HG03175 (cell line): ENCODE results near the gene TRAPPC10.

Experiments
- ATAC-seq: cut with Tn5 transposase; IDR thresholded peaks from one replicate; pipeline ENCODE4 v1.9.1; 2021; ENCODE audit warnings: mild to moderate bottlenecking, moderate library complexity; ENCODE audit not compliant: unreplicated experiment

Gene TRAPPC10

DNA sequence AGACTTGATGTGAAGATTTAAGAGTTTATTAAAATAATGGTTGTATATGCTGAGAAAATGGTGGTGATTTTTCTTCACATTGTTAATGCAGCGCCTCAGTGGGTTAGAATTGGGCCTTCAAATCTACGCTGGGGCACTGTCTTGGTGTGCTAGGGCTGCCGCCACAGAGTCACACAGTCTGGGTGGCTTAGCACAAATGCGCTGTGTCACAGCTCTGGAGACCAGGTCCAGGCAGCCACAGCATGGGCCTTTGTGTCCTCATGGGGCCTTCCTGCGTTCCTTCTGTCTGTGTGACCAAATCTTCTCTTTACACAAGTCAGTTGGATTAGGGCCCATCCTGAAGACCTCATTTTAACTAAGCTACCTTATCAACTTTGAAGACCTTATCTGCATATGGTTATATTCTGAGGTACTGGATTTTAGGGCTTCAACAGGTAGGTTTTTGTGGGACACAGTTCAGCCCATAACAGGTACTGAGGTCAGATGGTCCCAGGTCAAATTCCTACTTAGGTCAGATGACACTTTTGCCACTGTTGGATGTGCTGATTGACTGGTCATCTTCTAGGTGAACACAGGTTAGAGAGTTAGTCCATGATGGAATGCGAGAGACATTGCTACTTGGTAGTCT lies 17.5 kb downstream of the TRAPPC10 start:
- no peak for ATAC-seq

DNA sequence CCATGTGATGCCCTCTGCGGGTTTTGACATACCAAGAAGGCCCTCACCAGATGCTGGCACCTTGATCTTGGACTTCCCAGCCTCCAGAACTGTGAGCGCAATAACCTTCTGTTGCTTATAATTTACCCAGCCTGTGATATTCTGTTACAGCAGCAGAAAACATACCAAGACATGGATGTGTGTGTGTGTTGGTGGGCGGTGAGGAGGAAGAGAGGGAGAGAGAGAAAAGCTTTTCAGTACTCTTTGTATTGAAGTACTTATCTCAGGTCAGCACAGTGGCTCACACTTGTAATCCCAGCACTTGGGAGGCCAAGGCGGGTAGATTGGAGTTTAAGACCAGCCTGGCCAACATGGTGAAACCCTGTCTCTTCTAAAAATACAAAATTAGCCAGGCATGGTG lies 23.1 kb downstream of the TRAPPC10 start:
- no peak for ATAC-seq

- ATAC-seq, result no peak
Measured at GRCh38 chr21:44038063-44038462, 26.0 kb downstream of the TRAPPC10 start.

- ATAC-seq, result no peak
Measured at GRCh38 chr21:44039828-44040227, 27.7 kb downstream of the TRAPPC10 start.

GRCh38 chr21:44043613-44044012 lies 31.5 kb downstream of the TRAPPC10 start:
- no peak for ATAC-seq

GRCh38 chr21:44046734-44047133 lies 34.6 kb downstream of the TRAPPC10 start:
- no peak for ATAC-seq

DNA sequence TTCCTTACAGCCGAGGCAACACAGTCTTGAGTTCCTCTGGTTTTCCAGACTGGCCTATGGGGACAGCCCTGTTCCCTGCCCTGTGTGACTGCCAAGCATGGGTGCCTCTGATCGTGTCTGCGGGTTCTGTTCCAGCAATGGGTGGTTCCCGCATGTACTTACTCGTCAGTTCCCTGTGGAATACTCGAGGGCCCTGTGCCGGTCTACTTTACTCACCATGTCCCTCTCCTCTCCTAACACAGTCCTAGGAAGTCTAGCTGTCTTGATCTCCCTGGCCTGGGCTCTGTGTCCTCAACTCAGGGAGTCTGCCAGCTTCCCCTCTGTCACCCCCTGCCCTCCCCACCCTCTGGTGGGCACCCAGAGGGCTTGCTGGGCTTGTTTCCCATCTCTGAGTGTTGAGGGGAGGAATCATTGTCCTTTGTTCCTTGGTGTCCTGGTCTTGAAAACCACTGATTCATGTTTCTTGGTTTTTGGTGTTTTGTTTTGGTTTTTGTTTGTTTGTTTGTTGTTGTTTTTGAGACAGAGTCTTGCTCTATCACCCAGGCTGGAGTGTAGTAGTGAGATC lies 36.0 kb downstream of the TRAPPC10 start:
- ATAC-seq, result no peak

GRCh38 chr21:44049182-44049581 lies 37.1 kb downstream of the TRAPPC10 start:
- ATAC-seq, result no peak

DNA sequence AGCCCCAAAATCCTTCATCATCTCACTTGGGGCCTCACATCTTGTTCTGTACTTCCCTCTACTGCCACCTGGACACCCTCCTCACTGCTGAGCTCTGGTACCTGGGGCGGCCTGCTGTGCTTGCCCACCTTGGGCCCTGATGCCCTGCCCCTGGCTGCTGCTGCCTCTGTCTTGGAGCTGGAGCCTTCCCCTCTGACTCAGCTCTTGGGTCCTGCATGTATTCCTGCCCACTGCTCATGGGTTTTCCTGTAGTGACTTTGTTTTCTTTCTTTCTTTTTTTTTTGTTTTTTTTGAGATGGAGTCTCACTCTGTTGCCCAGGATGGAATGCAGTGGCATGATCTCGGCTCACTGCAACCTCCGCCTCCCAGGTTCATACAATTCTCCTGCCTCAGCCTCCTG lies 37.5 kb downstream of the TRAPPC10 start:
- ATAC-seq, result no peak

- no peak for ATAC-seq
Measured at GRCh38 chr21:44050276-44050675, 38.2 kb downstream of the TRAPPC10 start.

DNA sequence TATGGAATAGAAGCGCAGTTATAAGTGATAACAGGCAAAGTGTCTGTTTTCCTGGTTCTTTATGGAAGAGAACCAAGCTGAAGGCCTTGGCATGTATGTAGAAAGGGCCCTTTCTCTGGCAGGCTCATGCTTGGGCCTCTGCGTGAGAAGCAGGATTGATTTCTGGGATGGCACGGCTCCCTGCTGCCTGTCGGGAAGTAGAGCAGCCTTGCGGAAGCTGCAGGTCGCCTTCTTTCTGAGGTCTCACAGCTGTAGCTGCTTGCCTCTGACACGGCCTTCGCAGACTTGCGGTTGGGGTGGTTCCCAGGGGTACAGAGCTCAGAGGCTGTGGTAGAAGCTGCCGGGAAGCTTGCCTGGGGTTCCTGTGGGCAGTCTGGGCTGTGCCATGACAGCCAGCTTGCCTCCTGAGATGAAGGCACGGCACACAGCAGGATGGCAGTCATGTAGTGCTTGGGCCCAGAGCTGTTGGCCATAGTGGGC lies 39.4 kb downstream of the TRAPPC10 start:
- ATAC-seq, result no peak

- no peak for ATAC-seq
Measured at GRCh38 chr21:44052071-44052829, 40.1 kb downstream of the TRAPPC10 start.

- ATAC-seq, result no peak
Measured at GRCh38 chr21:44052830-44053226, 40.7 kb downstream of the TRAPPC10 start.

- no peak for ATAC-seq
Measured at GRCh38 chr21:44053567-44053966, 41.5 kb downstream of the TRAPPC10 start.

GRCh38 chr21:44054710-44055109 lies 42.6 kb downstream of the TRAPPC10 start:
- ATAC-seq, result no peak

DNA sequence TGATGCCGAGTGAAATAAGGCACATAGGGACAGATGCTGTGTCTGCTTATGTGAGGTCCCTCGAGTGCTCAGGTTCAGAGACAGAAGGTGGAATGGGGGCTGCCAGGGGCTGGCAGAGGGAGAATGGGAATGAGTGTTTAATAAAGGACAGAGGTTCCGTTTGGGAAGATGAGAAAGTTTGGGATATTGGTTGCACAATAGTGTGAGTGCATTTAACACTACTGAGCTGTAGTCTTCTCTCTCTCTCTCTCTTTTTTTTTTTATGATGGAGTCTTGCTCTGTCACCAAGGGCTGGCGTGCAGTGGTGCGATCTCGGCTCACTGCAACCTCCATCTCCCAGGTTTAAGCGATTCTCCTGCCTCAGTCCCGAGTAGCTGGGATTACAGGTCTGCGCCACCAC lies 44.9 kb downstream of the TRAPPC10 start:
- no peak for ATAC-seq

DNA sequence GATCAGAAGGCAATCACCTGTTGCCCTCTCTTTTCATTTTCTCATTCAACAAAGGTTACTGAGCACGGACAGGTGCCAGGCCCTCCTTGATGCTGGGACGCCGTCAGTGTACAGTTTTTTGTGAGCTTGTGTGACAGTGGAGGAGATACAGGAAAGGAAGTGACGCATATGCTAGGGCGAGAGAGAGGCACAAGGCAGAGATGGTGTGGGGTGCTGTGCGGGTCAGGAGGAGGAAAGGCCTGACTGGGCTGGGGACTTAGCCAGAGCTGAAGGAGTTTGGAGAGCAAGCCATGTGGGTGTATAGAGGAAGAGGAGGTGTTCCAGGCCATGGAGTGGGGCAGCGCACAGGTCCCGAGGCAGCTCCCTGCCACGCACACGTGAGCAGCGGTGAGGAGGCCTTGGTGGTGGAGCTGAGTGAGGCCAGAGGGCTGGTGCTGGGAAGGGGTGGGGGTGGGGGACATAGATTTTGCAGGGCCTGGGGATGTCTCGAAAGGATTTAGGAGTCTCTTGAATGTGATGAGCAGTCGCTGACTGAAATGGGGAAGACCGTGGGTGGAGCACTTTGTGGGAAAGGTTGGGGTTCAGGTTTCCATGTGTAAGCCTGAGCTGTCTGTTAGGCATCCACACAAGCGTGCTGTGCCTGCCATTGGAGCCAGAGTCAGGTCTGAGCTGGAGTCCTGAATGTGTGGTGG lies 46.0 kb downstream of the TRAPPC10 start:
- ATAC-seq, result no peak

DNA sequence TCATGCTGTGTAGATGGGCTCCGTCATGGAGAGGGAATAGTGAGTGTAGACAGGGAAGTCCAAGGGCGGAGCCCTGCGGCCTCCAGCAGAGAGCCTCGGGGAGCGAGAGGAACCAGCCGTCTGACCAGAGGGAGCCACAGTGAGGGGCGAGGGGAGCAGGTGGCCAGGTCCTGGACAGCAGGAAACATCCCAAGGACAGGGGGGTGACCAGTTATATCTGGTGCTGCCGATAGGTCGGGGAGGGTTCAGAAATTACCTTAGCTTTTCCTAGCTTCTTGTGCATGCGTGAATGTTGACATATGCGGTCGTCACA lies 46.5 kb downstream of the TRAPPC10 start:
- no peak for ATAC-seq

GRCh38 chr21:44058981-44059380 lies 46.9 kb downstream of the TRAPPC10 start:
- no peak for ATAC-seq

DNA sequence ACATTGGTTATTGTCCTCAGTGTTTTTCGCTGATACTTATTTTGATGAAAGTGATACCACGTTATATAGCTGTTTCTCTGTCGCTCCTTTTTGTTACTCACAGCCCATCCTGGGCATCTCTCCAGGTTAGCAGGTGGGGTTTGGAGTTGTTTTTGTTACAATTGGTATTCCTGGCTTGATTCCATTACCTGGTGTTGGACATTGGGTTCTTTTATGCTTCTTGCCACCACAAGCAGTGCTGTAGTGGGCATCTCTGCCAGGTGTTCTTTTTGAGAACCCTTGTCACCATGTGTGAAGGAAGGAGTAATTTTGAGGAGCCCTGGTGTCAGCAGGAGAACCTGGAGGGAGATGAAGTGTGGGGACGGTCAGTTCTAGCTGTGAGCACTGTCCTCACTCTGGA lies 47.6 kb downstream of the TRAPPC10 start:
- ATAC-seq, result no peak

- no peak for ATAC-seq
Measured at GRCh38 chr21:44062380-44062779, 50.3 kb downstream of the TRAPPC10 start.
